A549 (cell line): Measurements from ENCODE around the gene IL22. TPM values are rescaled to one million over a fixed set of nuclear protein-coding genes. Genes with fewer than 3 reads are reported as not detected.

ENCODE experiments used
- ATAC-seq, 2 experiments: fragments of 200-7000 bp in 1 of 2; fragments of >200 bp in 1 of 2; cut with Nextera tagmentation in 1 of 2; cut with Tn5 transposase in 1 of 2; 3 replicates each; pipeline versions ENCODE4 v1.8.0 to v1.9.1; 2018 to 2020; ENCODE audit warnings: mild to moderate bottlenecking in 1 of 2, moderate library complexity in 1 of 2
- CTCF ChIA-PET: fragments of 300-600 bp; sonication (Branson Sonifier 250); formaldehyde crosslinking; extraction: SDS; loops from one replicate; lab custom pipeline; 2021; ENCODE audit warnings: antibody characterized with exemption, inconsistent platforms; lab: Yijun Ruan, JAX
- POLR2A ChIA-PET: fragments of 350-600 bp; formaldehyde crosslinking; extraction: SDS; loops from one replicate; lab custom pipeline; 2021; ENCODE audit warnings: antibody characterized with exemption, inconsistent platforms; lab: Yijun Ruan, JAX
- DNase-seq, 2 experiments: peaks; one replicate each; pipeline versions ENCODE4 v3.0.0 to v3.0.0-alpha.2; 2011 to 2016; ENCODE audit warnings: low read depth in 1 of 2, low spot score in 1 of 2
- FAIRE-seq: peaks from 2 replicates; lab custom pipeline; 2011; peaks lifted over from hg19 to GRCh38; lab: Jason Lieb, UNC
- H3K27ac ChIP-seq, 2 experiments: fragments of >200 bp; sonication (Bioruptor Twin); formaldehyde crosslinking; 3 replicates each; pipeline ENCODE4 v1.5.1; 2016 to 2017
- H3K4me1 ChIP-seq: fragments of >200 bp; sonication (Bioruptor Twin); formaldehyde crosslinking; 3 replicates; pipeline ENCODE4 v1.6.1; 2016
- H3K4me2 ChIP-seq: fragments of >200 bp; sonication (Bioruptor Twin); formaldehyde crosslinking; 3 replicates; pipeline ENCODE4 v1.6.1; 2016
- H3K4me3 ChIP-seq: fragments of >200 bp; sonication (Bioruptor Twin); formaldehyde crosslinking; 3 replicates; pipeline ENCODE4 v1.5.1; 2016
- H3K9me3 ChIP-seq: fragments of >200 bp; sonication (Bioruptor Twin); formaldehyde crosslinking; 3 replicates; pipeline ENCODE4 v1.6.1; 2016
- NFE2L2 ChIP-seq: fragments of 150-350 bp; conservative IDR thresholded peaks from 2 replicates; pipeline ENCODE4 v1.6.1; 2014; ENCODE audit warnings: low read length
- RAD21 ChIP-seq, 2 experiments: fragments of >200 bp in 1 of 2; sonication (Bioruptor Twin) in 1 of 2; formaldehyde crosslinking in 1 of 2; IDR thresholded peaks in 1 of 2; conservative IDR thresholded peaks in 1 of 2; 2 replicates in 1 of 2; 3 replicates in 1 of 2; pipeline ENCODE4 v1.6.1; 2012 to 2018; ENCODE audit warnings: inconsistent platforms in 1 of 2
- WGBS: methylation state at CpG from one replicate; pipeline ENCODE4 v1.1.6; 2017; ENCODE audit errors: missing lambda C conversion rate; 5-methylcytosine and 5-hydroxymethylcytosine counted together
- polyA plus RNA-seq, 4 experiments: library from polyadenylated mRNA; depleted of rRNA in 3 of 4; stranded (reverse); fragments of >200 nt; fragmentation: RNase III in 1 of 4; extraction: RNeasy Plus Mini Kit Qiagen cat#74134 plus additional on column Dnase treatment in 1 of 4; gene quantifications; 2 replicates in 3 of 4; 3 replicates in 1 of 4; pipeline ENCODE4 v1.2.3, GENCODE V29; 2011 to 2017
- TF ChIP-seq, protein P1 (sequence below): fragments of >200 bp; sonication (Bioruptor Twin); formaldehyde crosslinking; IDR thresholded peaks from 3 replicates; pipeline ENCODE4 v1.6.1; 2016
- TF ChIP-seq, protein P2 (sequence below): fragments of 250-450 bp; sonication (Bioruptor Pico); IDR thresholded peaks from 2 replicates; pipeline ENCODE4 v1.5.0; 2020; ENCODE audit warnings: low read depth, mild to moderate bottlenecking, moderate library complexity

The IL22 gene
- polyA plus RNA-seq, 2 of the 4 experiments (the other 2 are of a cell fraction) = not detected

DNA sequence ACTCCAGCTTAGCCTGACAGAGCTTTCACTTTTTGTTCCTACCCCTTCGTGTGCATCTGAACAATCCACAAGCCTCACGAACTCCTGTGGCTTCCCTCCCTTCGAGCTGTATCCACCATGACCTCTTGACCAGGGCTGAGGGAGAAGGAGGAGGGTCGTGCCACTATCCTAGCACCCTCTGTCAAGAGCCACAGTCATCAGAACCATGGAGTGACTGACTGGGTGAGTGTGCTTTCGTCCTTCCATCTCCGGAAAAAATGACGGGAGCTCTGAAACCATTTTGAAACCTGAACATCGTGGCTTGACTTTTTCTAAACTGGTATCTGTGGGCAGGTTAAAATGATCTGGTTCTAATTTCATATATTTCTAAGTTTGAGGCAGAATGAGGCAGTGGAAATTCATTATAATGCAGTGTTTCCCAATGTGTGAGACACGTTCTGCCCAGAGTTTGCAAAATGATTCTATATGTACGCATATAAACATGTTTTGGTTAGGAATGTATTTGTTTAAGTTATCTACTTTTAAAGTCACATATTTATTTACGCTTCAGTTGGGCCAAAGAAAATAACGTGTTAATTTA, 54.8 kb downstream of the IL22 start:
- ATAC-seq = no peak
- TF ChIP-seq NFE2L2 (no peak), RAD21 (conservative IDR thresholded peaks at IDR 0.05 in 1 of 2, IDR thresholded peaks at IDR 0.05 in 1 of 2) (no peak)
- TF ChIP-seq, protein P1, sequence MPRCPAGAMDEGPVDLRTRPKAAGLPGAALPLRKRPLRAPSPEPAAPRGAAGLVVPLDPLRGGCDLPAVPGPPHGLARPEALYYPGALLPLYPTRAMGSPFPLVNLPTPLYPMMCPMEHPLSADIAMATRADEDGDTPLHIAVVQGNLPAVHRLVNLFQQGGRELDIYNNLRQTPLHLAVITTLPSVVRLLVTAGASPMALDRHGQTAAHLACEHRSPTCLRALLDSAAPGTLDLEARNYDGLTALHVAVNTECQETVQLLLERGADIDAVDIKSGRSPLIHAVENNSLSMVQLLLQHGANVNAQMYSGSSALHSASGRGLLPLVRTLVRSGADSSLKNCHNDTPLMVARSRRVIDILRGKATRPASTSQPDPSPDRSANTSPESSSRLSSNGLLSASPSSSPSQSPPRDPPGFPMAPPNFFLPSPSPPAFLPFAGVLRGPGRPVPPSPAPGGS = no peak
- TF ChIP-seq, protein P2, sequence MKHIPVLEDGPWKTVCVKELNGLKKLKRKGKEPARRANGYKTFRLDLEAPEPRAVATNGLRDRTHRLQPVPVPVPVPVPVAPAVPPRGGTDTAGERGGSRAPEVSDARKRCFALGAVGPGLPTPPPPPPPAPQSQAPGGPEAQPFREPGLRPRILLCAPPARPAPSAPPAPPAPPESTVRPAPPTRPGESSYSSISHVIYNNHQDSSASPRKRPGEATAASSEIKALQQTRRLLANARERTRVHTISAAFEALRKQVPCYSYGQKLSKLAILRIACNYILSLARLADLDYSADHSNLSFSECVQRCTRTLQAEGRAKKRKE (CRISPR knock-in tag) = no peak
- no peak for FAIRE-seq
- no peak overlapping the region for H3K4me3 ChIP-seq
- no peak overlapping the region for H3K27ac ChIP-seq
- no peaks in the 10 kb centered on the region for H3K9me3 ChIP-seq
- ChIA-PET CTCF (no interaction called here), POLR2A (no interaction called here)
- H3K4me1 ChIP-seq = no peaks in the 10 kb centered on the region
- no peak for DNase-seq
- H3K4me2 ChIP-seq = no peak overlapping the region
- 46% methylated on average over 12 of the region's 12 CpGs for WGBS

Other genes with a start within 250 kb of the IL22 start
- not detected in 2 replicates for gene IFNG, start 93.9 kb downstream of the IL22 start, polyA plus RNA-seq (2011; rRNA removed)
- gene IFNG, start 93.9 kb downstream of the IL22 start, polyA plus RNA-seq (2017; fragmentation: RNase III; extraction: RNeasy Plus Mini Kit Qiagen cat#74134 plus additional on column Dnase treatment) = not detected in 3 replicates
- not detected in 2 replicates for gene IL26, start 27.8 kb downstream of the IL22 start, polyA plus RNA-seq (2011; rRNA removed)
- gene IL26, start 27.8 kb downstream of the IL22 start, polyA plus RNA-seq (2017; fragmentation: RNase III; extraction: RNeasy Plus Mini Kit Qiagen cat#74134 plus additional on column Dnase treatment) = not detected in 3 replicates
- 17.5 and 24.5 TPM in 2 replicates for gene MDM1, start 78.8 kb upstream of the IL22 start, polyA plus RNA-seq (2011; rRNA removed)
- gene MDM1, start 78.8 kb upstream of the IL22 start, polyA plus RNA-seq (2017; fragmentation: RNase III; extraction: RNeasy Plus Mini Kit Qiagen cat#74134 plus additional on column Dnase treatment) = 10.4 to 12.5 TPM (median 11.0 TPM) in 3 replicates